ENCODE data around the gene CCDC85B. TPM values are rescaled to one million over a fixed set of nuclear protein-coding genes. Genes with fewer than 3 reads are reported as not detected.

CCDC85B gene
- polyA plus RNA-seq, 1 of the 3 experiments (the other 2 are of a cell fraction), result 52.8 TPM

GRCh38 chr11:65857853-65858680, 32.4 kb upstream of the CCDC85B start, which contains the start of gene CFL1 (continued):
- TF ChIP-seq NRF1 (IDR thresholded peaks at IDR 0.05; ENCODE audit: low read depth, low read length) (peak; percentile 50), TEAD4 (IDR thresholded peaks at IDR 0.05; ENCODE audit: borderline replicate concordance, insufficient read depth) (0 out of 2 replicates have a peak, but pooled peaks have one; percentile 14), MXI1 (IDR thresholded peaks at IDR 0.05; ENCODE audit: low read depth, low read length) (peak; percentile 47), RXRA (IDR thresholded peaks at IDR 0.05; ENCODE audit: borderline replicate concordance, low read depth) (no peak), EZH2phosphoT487 (IDR thresholded peaks at IDR 0.05; ENCODE audit: borderline replicate concordance, low read depth) (no peak), MEF2A (IDR thresholded peaks at IDR 0.05; ENCODE audit: borderline replicate concordance, low read depth) (no peak), FOXJ3 (CRISPR knock-in tag; IDR thresholded peaks at IDR 0.05) (no peak), FOSL2 (IDR thresholded peaks at IDR 0.05; ENCODE audit: borderline replicate concordance, low read depth) (no peak; the same call in 1 of the 2 replicates), USF1 (IDR thresholded peaks at IDR 0.05; ENCODE audit: borderline replicate concordance, low read depth) (0 out of 2 replicates have a peak, but pooled peaks have one; percentile 16), YY1 (IDR thresholded peaks at IDR 0.05; ENCODE audit: low read depth) (no peak), FOXM1 (IDR thresholded peaks at IDR 0.05; ENCODE audit: low read depth) (no peak), NFIC (IDR thresholded peaks at IDR 0.05; ENCODE audit: borderline replicate concordance) (no peak), IRF3 (IDR thresholded peaks at IDR 0.05; ENCODE audit: low read depth, low read length) (no peak), RAD21 (IDR thresholded peaks at IDR 0.05; ENCODE audit: low read length) (no peak), POLR2AphosphoS5 (IDR thresholded peaks at IDR 0.05; ENCODE audit: low read depth, low read length) (peak; percentile 99), JUND (IDR thresholded peaks at IDR 0.05) (no peak), SIN3A (IDR thresholded peaks at IDR 0.05; ENCODE audit: borderline replicate concordance, low read depth, low read length) (peak; percentile 68; the same call in 1 of the 2 replicates), GATA2 (CRISPR knock-in tag; IDR thresholded peaks at IDR 0.05) (no peak), EP300 (IDR thresholded peaks at IDR 0.05; ENCODE audit: borderline replicate concordance in 1 of 2, low read depth in 1 of 2, low read length in 1 of 2) (peak in 1 of 2 experiments; percentile 20; a peak in 1 of 4 replicates), TCF12 (IDR thresholded peaks at IDR 0.05) (no peak)
- TF ChIP-seq, protein P1, sequence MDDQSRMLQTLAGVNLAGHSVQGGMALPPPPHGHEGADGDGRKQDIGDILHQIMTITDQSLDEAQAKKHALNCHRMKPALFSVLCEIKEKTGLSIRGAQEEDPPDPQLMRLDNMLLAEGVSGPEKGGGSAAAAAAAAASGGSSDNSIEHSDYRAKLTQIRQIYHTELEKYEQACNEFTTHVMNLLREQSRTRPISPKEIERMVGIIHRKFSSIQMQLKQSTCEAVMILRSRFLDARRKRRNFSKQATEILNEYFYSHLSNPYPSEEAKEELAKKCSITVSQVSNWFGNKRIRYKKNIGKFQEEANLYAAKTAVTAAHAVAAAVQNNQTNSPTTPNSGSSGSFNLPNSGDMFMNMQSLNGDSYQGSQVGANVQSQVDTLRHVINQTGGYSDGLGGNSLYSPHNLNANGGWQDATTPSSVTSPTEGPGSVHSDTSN (IDR thresholded peaks at IDR 0.05), result no peak; the same call in 1 of the 2 replicates

Data from SK-N-SH (cell line).